ELF-1 (cell line): ENCODE results near the gene RPA3.

ENCODE experiments used
- DNase-seq: peaks from one replicate; pipeline ENCODE4 v3.0.0-alpha.2; 2016; ENCODE audit warnings: low read depth, low spot score

RPA3 gene

DNA sequence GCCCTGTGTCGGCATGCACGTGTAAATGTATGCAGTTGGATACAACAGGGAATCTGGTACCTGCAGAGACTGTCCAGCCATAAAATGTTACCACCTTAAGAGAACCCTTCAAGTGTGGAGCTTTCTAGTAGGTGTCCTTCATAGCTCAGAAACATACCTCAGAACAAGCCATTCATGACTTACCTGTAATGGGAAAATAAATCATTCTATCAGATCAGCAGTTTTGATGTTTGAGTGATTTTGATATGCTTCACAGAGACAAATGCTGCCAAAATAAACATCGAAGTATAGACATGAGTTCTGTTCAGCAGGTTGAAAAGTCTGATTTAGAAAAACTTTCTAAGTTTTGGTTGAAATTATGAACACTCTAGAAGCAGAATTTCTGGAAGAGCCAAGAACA is 111.4 kb downstream of the RPA3 start:
- DNase-seq: no peak

DNA sequence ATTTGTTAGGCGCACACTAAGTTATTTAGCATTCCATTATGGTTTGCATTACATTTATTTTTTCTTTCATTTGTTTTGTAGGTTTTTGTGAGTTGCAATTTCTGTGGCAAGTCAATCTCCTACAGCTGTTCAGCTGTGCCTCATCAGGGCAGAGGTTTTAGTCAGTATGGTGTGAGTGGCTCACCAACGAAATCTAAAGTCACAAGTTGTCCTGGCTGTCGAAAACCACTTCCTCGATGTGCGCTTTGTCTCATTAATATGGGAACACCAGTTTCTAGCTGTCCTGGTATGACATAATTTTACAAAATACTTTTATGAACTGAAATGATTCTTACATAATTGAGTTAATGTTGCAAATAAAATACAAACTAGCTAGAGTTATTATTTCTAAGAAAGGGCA is 122.2 kb downstream of the RPA3 start:
- no peak for DNase-seq

DNA sequence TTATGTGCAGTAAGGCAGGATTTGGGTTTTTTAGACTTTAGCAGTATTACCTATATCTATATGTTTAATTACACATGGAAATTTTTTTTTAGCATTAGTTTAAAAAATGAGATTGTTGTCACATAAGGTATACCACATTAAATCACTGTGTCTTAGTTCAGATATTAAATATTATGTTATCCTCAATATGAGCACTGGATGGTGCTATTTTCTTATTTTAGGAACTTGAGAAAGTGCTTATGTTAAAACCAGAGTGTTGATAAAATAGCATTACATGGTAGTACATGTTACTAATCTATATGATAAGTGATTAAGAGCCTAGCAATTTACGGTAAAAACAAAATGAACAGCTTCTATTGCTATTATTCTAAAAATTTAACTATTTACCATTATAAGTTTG is 123.0 kb downstream of the RPA3 start:
- no peak for DNase-seq
